OCI-M2 (cell line): ENCODE results near the gene BEST1.
A peak's percentile ranks its signal among the peaks of the same experiment; 100 is the strongest.

Experiments
- DNase-seq: peaks from one replicate; lab custom pipeline; 2025; ENCODE audit not compliant: unreplicated experiment; lab: John Stamatoyannopoulos, UW

The BEST1 gene

DNA sequence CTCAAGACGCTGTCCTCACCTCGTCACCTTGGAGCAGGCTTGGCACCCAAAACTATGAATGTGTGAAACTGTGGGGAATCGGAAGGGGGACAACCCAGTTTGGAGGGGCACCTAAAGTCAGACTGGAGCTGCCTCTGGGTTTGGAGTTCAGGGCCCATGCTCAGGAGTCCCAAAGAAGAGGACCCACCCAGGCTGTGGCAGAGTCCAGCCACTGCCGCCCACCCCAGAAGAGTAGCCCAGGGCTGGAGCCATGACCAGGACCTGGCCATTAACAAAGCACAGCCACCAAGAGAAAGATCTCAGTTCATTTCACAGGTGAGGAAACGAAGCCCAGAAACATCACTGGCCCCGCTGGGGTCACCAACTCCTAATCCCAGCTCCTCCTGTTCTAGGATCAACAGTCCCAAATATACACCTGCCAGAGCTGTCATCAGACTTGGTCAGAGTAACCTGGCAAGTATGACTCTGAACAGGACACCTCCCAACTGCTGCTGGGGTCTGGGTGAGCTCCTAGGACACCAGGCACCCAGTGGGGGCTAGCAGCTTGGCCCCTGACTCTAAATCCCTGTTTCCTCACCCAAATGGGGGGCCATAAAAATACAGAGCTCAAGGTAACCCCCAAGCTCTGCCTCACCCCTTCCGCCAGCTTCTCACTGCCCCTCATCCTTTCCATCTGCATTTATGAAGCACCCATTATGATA is 35.5 kb upstream of the BEST1 start:
- no peak for DNase-seq

DNA sequence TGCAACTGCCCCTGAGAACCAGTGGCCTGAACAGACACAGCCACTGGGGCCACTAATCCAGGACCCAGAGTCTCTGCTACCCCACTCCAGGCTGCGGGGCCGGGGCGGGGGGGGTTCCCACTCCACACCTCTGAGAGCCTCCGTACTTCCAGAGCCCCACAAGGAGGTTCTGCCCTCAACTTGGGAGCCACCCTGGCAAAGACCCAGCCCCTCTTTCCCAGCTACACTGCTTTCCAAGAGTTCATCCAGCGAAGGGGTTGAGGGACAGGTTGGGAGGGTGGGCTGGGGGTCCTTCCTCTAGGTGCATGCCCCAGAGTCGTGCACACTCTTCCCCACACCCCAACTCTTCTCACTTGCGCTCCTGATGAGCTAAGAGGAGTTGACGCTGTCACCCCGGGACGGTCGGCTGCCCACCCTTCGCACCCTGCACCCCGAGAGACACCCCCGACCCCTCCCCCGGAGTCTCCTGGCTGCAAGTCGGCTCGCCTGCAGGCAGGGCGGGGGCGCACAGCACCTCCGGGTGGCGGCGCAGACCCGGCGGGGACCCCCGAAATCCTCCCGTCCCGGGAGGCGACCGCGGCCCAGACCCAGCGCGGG is 33.3 kb upstream of the BEST1 start:
- no peak for DNase-seq

DNA sequence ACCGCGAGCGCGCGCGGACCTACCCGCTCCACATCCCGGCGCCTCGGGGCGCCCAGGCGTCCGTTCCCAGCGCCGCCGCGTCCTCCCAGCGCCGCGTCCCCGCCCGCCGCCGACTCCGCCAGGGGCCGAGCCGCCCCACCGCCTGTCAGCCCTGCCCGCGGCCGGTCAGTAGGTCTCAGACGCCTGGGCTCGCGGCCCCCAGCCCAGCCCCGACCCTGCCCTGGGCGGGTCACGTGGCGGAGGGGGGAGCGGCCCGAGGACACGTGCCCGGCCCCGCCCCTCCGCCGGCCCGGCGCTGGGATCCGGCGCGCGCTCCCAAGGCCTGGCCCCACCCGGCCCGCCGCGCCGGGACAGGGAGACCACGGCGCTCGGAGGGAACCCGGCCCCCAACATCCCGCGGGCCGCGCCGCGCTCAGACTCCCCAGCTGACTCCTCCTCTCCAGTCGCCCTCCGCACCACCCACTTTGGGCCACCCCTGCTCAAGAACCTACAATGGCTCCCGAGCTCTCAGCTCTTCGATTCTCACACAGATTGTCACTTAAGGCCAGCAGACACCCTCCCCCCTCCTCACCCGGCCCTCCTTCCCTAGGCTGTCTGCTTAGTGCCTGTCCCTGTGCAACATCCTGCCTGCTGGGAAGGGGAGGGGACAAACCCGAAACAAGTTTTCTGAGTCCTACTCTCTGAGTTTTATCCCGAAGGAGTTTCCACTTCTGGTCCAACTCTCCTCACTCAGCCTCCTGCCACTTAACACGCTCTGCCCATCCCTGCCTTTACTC is 32.6 kb upstream of the BEST1 start, which contains the start of gene RAB3IL1:
Gene RAB3IL1 (minus strand): TSS at position 233 of the 776 bp plus-strand sequence. CDS start 199 bp downstream, at position 34.
- no peak for DNase-seq

DNA sequence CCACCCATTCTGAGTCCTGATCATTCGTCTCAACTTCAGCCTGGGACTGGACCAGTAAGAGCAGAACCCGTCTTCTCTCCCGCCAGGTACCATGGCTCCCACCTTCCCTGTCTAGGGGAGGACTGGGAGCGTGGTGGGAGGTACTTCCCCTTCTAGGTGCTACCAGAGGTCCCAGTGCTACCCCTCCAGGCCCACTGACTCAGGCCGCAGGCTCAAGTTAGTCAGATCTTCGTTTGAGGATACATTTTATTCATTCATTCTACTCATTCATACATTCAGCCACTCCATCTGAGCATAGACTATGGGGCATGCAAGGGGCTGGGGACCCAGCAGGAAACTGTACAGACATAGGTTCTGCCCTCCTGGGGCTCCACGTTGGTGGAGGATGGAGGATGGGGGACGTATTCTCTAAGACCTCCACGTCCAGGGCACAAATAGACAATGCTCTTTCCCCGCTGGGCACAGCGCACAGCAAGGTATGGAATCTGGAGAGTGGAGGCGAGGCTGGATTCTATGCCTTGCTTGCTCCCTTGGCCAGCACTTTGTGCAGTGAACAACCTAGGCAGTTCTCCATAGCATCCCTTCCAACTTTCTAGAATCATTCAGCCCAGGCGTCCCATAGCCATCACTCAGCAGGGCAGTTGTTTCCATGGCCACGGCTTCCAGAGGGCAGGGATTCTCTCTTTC is 31.8 kb upstream of the BEST1 start:
- no peak for DNase-seq

DNA sequence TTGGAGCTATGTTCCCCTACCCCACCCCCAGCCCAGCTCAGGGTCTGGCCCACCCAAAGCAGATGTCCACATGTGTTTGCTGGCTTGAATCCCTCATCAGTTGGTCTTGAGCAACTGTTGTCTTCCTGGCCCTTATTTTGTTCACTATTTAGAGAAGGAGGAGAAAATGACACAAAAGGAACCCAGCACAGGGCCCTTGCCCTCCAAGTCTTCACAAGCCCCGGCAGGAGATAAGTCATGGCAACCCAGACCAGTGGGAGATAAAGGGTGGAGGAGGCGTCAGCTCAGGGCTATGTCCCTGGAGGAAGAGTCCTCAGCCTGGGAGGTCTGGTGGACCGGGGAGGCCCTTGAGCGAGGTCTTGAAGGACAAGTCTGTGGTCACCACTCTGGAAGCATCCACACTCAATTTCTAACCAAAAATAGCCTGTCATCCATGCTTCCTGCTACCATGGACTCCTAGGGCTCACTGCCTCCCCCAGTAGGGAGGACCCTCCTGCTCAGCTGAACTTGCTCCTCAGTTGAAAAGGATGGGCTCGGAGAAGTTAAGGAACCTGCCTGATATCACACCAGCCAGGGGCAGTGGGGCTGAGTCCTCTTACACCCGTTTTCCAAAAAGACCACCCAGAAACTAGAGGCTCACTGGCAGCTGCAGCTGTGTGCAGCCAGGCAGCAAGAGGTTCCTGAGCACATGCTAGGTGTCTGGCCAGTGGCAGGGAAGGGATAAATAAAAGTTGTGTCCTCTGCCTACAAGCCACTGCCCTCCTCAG is 31.0 kb upstream of the BEST1 start:
- DNase-seq, result peak; percentile 21

DNA sequence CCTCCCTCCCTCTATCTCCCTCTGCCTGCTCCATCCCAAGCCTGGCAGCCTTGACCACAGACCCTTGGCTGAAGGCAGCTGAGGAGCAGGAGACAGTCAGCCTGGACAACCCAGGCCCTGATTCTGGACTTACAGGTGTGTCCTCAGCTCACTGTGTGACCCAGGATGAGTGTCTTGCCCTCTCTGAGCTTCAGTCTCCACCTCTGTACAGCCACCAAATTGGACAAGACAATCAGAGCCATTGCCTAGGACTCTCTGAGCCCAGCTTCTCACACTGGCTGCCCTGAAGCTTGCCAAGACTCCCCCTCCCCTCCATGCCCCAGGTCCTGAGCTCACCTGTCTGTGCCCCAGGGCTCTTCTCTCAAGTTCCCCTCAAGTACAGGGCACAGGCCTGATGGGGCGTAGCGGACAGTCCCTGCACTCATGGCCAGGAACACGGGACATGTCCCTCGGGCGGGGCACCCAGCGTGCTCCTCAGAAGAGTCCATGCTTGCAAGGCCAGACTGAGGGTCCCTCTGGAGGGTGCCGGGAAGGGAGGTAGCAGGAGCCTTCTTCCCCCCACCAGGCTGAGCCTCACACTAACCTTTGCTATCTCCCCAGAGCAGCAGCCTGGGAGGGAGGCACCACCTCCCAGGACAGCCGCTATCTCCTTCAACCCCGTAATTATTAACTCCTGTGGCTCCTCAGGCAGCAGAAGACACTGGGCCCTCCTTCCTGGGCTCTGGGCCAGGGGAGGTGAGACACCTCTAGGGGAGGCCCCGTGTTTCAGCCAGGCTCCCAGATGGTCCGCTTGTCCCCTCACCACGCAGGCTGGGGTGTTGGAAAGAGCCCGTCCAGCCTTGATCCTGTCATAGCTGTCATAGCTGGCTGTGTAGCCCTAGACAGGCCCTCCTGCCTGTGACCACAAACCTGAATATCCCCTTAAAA is 30.2 kb upstream of the BEST1 start:
- peak; percentile 22 for DNase-seq

DNA sequence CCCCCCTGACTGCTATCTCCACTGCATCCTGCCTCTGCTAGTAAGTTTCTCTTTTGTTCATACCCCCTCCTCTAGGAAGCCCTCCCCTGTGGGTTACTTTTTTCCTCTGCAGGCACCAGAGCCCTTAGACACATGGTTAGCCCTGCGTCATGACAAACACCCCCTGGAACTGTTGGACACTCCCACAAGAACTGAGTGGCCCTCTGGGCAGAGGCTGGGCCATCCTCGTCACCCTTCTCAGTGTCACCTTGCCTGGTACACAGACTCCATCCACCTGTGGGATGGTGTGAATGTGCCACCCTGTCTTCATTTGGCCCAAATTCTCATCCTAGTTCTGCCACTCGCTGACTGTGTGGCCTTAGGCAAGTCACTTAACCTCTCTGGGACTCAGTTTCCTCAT is 28.7 kb upstream of the BEST1 start:
- DNase-seq, result no peak

DNA sequence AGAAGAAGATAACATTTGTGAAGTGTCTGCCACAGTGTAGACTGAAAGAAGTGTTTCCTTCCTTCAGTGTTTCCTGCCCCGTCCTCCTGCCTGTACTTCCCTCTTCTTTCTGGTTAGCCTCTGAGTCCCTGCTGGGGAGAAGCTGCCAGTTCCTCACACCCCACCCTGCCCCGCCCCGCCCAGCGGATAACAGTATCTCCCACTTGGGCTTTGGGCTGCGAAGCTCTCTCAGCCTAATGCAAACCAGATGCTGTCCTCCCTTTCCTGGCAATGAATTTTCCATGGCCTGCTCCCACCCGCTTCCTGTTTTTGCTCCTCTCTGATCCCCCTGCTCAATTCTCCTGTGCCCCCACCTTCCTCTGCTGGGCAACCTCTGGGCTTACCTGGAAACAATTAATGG is 27.6 kb upstream of the BEST1 start:
- DNase-seq, result peak; percentile 23

DNA sequence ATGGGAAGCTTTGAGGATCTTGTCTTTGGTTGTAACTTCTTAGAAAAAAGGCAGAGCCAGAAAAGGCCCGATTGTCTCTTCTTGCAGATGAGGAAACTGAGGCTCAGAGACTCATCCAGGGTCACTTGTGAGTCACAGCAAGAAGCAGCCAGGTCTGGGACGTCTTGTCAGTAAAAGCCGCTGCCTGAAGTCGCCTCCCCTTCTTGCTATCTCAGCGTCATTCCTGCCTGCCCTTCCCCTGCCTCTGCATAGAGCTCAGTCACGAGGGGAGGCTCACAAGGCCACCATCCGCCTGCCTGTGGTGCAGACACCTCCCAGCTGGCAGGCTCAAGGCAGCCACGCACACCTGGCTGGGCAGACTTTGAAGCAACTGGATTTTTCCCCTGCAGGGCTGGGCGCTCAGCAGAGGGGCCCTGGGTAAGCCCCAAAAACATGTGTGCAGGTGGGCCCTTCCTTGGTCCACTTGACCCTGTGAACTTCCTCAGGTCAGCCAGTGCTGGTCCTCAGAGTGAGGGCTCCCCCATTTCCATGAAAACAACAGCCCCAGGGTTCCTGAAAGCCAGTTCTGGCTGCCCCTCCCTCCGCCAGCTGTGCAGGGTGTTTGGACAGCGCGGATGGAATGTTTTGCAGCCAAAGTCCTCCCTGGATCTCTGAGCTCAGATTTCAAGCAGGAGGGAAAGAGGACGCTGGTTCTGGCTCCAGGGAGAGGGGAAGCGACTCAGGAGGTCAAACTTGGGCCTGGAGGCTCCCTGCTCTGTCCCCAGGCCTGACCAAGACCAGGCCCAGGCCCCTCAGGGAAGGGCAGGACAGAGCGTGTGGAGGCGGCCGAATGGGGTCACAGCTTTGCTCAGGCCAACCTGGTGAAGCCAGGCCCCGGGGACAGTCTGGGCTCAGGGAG is 26.7 kb upstream of the BEST1 start:
- no peak for DNase-seq

DNA sequence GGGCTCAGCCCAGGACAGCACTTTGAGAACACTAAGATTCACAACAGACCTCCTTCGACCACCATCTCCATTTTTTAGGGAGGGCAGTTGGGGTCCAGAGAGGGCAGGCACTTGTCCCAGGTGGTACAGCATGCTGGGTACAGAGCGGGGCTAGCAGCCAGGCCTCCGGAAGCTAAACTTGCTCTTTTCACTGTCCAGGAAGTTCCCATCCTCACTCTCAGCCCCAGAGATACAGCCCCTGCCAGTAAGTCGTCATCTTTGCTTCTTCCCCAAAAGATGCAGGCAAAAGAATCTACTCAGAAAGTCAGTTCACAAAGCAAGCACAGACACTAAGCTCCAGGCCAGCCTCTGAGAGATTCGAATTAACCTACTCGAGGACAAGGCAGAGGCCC is 26.1 kb upstream of the BEST1 start:
- DNase-seq, result no peak

DNA sequence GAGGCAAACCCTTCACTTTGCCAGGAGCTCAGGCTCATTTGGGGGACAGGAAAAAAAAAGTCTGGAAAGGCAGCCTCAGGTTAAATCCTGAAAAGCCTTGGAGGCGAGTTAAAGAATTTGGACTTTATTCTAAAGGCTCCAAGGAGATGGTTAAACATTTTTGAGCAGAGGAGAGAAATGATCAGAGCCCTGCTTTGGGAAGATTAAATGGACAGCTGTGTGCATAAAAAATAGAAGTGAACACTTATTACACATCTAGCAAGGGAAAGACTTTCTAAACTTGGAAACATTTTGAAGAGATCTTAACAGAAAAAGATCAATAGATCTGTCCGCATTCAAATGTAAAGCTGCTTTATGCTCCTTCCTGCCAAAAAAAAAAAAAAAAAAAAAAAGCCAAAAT is 24.4 kb upstream of the BEST1 start:
- DNase-seq, result no peak

DNA sequence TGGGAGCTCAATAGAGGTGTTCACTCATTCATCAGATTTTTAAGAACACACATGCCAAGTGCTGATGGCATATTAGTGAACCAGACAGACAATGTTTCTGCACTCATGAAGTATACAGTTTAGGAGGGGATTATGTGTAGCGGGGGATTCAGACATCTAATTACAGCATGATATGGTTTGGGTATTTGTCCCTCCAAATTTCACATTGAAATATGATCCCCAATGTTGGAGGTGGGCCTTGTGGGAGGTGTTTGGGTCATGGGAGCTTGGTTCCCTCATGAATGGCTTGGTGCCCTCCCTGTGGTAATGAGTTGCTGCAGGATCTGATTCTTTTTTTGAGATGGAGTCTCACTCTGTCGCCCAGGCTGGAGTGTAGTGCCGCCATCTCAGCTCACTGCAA is 23.9 kb upstream of the BEST1 start:
- DNase-seq, result no peak

DNA sequence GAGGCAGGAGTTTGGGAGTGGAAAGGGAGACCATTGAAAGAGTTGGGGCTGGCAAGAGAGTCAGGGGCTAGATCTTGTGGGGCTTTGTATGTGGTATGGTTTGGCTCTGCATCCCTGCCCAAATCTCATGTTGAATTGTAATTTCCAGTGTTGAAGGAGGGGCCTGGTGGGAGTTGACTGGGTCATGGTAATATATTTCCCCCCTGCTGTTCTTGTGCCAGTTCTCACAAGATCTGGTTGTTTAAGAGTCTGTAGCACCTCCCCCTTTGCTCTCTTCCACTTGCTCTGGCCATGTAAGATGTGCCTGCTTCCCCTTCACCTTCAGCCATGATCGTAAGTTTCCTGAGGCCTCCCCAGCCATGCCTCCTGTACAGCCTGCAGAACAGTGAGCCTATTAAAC is 22.6 kb upstream of the BEST1 start:
- DNase-seq, result no peak

DNA sequence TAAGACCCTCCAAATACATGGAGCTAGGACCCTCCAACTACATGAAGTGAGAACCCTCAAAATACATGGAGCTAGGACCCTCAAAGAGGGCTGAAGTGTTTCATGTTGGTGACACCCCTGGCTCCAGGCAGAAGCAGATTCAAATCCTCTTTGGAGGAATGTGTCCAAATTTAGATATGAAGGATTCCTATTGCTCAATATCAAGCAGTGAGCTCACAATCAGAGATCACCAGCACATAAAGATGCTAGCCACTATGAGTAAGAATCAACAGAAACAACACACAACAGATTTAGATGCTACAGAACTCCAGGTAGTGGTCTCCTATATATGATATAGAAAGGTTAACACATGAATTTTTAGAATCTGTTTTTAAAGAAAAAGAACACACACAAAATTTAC is 21.5 kb upstream of the BEST1 start:
- no peak for DNase-seq

DNA sequence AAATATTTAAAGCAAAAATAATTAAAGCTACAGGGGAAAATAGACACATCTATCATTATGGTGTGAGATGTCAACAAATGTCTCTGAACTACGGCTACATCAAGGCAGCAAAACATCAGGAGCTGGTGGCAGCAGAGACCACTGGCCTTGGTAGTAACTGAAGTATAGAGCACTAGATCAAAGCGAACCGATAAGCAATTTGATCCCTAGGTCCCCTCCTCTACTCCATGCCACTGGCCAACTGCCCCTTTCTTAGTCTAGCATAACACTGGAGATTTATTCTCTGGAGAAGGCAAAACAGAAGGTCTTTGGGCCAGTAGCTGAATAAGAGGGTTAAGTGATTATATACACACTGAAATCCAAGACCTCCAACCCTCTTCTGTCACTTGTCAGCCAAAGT is 19.2 kb upstream of the BEST1 start:
- no peak for DNase-seq

DNA sequence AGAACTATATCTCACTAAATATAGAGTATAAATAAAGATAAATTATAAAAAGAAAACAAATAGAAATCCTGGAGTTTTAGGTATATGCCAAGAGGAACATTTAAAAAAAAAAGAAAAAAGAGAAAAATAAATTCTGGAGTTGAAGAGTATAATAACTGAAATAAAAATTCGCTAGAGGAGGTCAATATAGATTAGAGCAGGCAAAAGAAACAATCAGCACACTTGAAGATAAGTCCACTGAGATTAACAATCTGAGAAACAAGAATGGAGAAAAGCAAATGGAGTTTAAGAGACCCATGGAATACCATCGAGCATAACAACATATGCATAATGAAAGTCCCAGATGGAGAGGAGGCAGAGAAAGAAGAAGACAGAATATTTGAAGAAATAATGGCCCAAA is 14.3 kb upstream of the BEST1 start:
- DNase-seq, result no peak

DNA sequence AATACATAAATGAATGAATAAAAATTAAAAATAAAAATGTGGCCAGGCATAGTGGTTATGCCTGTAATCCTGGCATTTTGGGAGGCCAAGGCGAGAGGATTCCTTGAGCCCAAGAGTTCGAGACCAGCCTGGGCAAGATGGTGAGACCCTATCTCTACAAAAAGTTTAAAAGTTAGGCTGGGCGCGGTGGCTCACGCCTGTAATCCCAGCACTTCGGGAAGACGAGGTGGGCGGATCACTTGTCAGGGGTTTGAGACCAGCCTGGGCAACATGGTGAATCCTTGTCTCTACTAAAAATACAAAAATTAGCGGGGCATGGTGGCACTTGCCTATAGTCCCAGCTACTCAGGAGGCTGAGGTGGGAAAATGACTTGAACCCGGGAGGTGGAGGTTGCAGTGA is 9.7 kb upstream of the BEST1 start:
- DNase-seq, result no peak

DNA sequence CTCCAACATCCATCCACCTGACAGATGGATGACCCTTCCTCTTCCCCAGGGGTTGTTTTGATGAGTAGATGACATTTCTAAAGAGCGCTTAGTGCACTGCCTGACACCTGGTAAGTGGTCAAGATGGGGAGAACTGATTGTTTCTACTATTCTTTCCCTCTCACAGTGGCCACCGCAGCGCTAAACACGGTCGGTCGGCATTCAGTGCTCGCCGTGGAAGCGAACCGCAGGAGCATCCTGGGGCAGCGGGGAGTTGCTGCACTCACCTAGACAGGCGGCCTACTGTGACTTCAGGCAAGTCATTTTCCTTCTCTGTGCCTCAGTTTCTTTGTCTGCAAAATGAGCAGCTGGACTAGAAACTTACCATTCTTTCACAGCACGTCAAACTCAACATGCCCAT is 5.0 kb upstream of the BEST1 start:
- DNase-seq, result no peak

DNA sequence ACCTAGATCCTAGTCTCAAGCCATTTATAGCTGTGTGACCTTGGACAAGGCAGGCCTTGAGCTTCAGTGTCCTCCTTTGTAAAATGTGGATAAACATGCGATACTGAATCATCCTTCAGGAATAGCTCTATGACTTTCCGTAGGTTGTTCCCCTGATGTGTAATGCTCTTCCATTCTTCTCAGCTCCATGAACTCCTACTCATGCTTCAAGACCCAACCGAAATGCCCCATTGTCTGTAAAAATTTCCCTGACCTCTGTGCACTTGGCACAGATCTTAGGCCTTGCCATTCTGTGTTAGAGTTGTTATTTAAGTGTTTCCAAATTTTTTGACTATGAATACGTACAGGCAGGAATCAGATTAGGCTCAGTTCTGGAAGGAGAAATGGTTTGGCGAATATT is 3.3 kb upstream of the BEST1 start:
- no peak for DNase-seq
